DND-41 (cell line): ENCODE data around the gene QTRT2.

Experiments
- ATAC-seq: fragments of 200-7000 bp; cut with Tn5 transposase; 3 replicates; pipeline ENCODE4 v1.9.1; 2021; ENCODE audit warnings: low read depth; ENCODE audit not compliant: insufficient read depth
- DNase-seq: peaks from one replicate; pipeline ENCODE4 v3.0.0-alpha.2; 2020
- H2AFZ ChIP-seq: 2 replicates; pipeline ENCODE4 v1.6.0; 2012; ENCODE audit warnings: low read depth, low read length
- H3K27ac ChIP-seq: 2 replicates; pipeline ENCODE4 v1.5.1; 2012; ENCODE audit warnings: low read length, inconsistent platforms
- H3K27me3 ChIP-seq: fragments of 200-600 bp; sonication (generic); 2 replicates; pipeline ENCODE4 v1.6.0; 2012; ENCODE audit warnings: low read length, mild to moderate bottlenecking, inconsistent platforms; ENCODE audit not compliant: insufficient read depth, poor library complexity
- H3K36me3 ChIP-seq: 2 replicates; pipeline ENCODE4 v1.5.1; 2012; ENCODE audit warnings: low read length, inconsistent platforms; ENCODE audit not compliant: insufficient read depth
- H3K4me1 ChIP-seq: 2 replicates; pipeline ENCODE4 v1.5.1; 2012; ENCODE audit warnings: mild to moderate bottlenecking, low read length; ENCODE audit not compliant: insufficient read depth
- H3K4me2 ChIP-seq: 2 replicates; pipeline ENCODE4 v1.6.0; 2012; ENCODE audit warnings: mild to moderate bottlenecking, moderate library complexity, low read length, inconsistent platforms; ENCODE audit not compliant: insufficient read depth
- H3K4me3 ChIP-seq, 2 experiments: fragments of 200-600 bp in 1 of 2; shearing (Covaris generic) in 1 of 2; 2 replicates each; pipeline ENCODE4 v1.5.1; 2012 to 2016; ENCODE audit warnings: inconsistent platforms in 2 of 2, low read length in 2 of 2, mild to moderate bottlenecking in 2 of 2, low read depth in 1 of 2, moderate library complexity in 1 of 2
- H3K79me2 ChIP-seq: 2 replicates; pipeline ENCODE4 v1.6.0; 2012; ENCODE audit warnings: low read length, inconsistent platforms; ENCODE audit not compliant: insufficient read depth
- H3K9ac ChIP-seq: 2 replicates; pipeline ENCODE4 v1.6.0; 2012; ENCODE audit warnings: low read depth, mild to moderate bottlenecking, inconsistent platforms, low read length, moderate library complexity
- H3K9me3 ChIP-seq: 2 replicates; pipeline ENCODE4 v1.5.1; 2012; ENCODE audit warnings: low read length, moderate library complexity, mild to moderate bottlenecking, inconsistent platforms; ENCODE audit not compliant: insufficient read depth, severe bottlenecking
- H4K20me1 ChIP-seq: 2 replicates; pipeline ENCODE4 v1.6.0; 2012; ENCODE audit warnings: low read length; ENCODE audit not compliant: insufficient read depth
- EZH2 ChIP-seq: IDR thresholded peaks from 3 replicates; pipeline ENCODE4 v1.6.1; 2012; ENCODE audit warnings: borderline replicate concordance, low read depth, mild to moderate bottlenecking, moderate library complexity, low read length, inconsistent platforms; ENCODE audit not compliant: severe bottlenecking
- TF ChIP-seq, protein P1 (sequence below): IDR thresholded peaks from 2 replicates; pipeline ENCODE4 v1.5.1; 2012; ENCODE audit warnings: borderline replicate concordance, low read length, moderate library complexity, mild to moderate bottlenecking; ENCODE audit not compliant: poor library complexity, severe bottlenecking; ENCODE audit errors: extremely low read depth

The QTRT2 gene

GRCh38 chr3:114052216-114052615 lies 4.3 kb upstream of the QTRT2 start:
- no peak for ATAC-seq
- no peaks in the 10 kb centered on the region for H3K36me3 ChIP-seq
- H3K4me3 ChIP-seq, result no peak overlapping the region
- TF ChIP-seq, protein P1, sequence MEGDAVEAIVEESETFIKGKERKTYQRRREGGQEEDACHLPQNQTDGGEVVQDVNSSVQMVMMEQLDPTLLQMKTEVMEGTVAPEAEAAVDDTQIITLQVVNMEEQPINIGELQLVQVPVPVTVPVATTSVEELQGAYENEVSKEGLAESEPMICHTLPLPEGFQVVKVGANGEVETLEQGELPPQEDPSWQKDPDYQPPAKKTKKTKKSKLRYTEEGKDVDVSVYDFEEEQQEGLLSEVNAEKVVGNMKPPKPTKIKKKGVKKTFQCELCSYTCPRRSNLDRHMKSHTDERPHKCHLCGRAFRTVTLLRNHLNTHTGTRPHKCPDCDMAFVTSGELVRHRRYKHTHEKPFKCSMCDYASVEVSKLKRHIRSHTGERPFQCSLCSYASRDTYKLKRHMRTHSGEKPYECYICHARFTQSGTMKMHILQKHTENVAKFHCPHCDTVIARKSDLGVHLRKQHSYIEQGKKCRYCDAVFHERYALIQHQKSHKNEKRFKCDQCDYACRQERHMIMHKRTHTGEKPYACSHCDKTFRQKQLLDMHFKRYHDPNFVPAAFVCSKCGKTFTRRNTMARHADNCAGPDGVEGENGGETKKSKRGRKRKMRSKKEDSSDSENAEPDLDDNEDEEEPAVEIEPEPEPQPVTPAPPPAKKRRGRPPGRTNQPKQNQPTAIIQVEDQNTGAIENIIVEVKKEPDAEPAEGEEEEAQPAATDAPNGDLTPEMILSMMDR, result no peak
- TF ChIP-seq EZH2, result no peak
- H3K27me3 ChIP-seq, result no peaks in the 10 kb centered on the region
- no peak overlapping the region for H2AFZ ChIP-seq
- peaks cover 7% of the 10 kb centered on the region for H3K79me2 ChIP-seq
- no peak overlapping the region for H3K27ac ChIP-seq
- H3K9me3 ChIP-seq, result no peaks in the 10 kb centered on the region
- H3K9ac ChIP-seq, result no peak overlapping the region
- no peak overlapping the region for H3K4me2 ChIP-seq
- H4K20me1 ChIP-seq, result no peaks in the 10 kb centered on the region
- no peak for DNase-seq
- peaks cover 11% of the 10 kb centered on the region for H3K4me1 ChIP-seq

DNA sequence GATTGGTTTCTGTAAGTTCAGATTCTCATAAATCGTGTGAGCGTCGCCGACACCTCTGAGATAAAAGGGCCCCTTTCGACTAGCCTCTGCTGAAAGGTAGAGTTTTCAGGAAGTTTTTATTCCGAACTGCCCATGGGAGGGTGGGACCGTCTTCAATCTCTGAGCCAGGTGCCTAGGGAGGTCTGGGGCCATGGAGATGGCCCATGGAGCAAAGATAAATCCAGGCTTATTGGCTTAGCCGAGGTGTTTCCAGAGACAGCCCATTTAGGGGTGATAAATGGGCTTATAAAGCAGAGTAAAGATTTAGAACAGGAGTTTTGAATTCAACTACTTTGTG lies 442 bp downstream of the QTRT2 start:
- H3K36me3 ChIP-seq, result 0 out of 2 replicates have a peak, but pooled peaks cover 5% of the 10 kb centered on the region
- peaks cover 34% of the 10 kb centered on the region for H3K4me1 ChIP-seq
- peaks cover 54% of the 10 kb centered on the region for H3K79me2 ChIP-seq
- H3K4me3 ChIP-seq, result peak overlapping the region; percentile 69 to 72
- no peaks in the 10 kb centered on the region for H3K9me3 ChIP-seq
- ATAC-seq (peak; percentile 20), DNase-seq (no peak)
- no peaks in the 10 kb centered on the region for H4K20me1 ChIP-seq
- H2AFZ ChIP-seq, result peak overlapping the region; percentile 82
- H3K4me2 ChIP-seq, result peak overlapping the region; percentile 96
- H3K9ac ChIP-seq, result peak overlapping the region; percentile 63
- TF ChIP-seq, protein P1, result no peak
- TF ChIP-seq EZH2, result no peak
- no peaks in the 10 kb centered on the region for H3K27me3 ChIP-seq
- peak overlapping the region; percentile 75 for H3K27ac ChIP-seq

- no peak for DNase-seq
- Histone ChIP-seq H3K4me2 (peak overlapping the region; percentile 96), H3K4me3 (no peak overlapping the region), H3K9me3 (no peaks in the 10 kb centered on the region), H3K36me3 (0 out of 2 replicates have a peak, but pooled peaks cover 5% of the 10 kb centered on the region), H4K20me1 (0 out of 2 replicates have a peak, but pooled peaks cover 2% of the 10 kb centered on the region), H3K4me1 (peaks cover 34% of the 10 kb centered on the region), H3K9ac (no peak overlapping the region), H3K27me3 (no peaks in the 10 kb centered on the region), H3K27ac (no peak overlapping the region), H2AFZ (no peak overlapping the region), H3K79me2 (peaks cover 69% of the 10 kb centered on the region)
- TF ChIP-seq EZH2, result no peak
- TF ChIP-seq, protein P1, result no peak
- no peak for ATAC-seq
Observed at GRCh38 chr3:114058646-114059045, 2.1 kb downstream of the QTRT2 start.
